Stomach (tissue), 4 donors: ENCODE measurements around the gene FEM1C.

Experiments
- EP300 ChIP-seq: sonication (generic); formaldehyde crosslinking; IDR thresholded peaks from one replicate; pipeline ENCODE4 v1.6.1; 2017; ENCODE audit warnings: antibody characterized with exemption
- POLR2A ChIP-seq, 4 donors: fragments of 450-650 bp; IDR thresholded peaks; one replicate each; pipeline ENCODE4 v1.6.1; 2016; ENCODE audit warnings: antibody characterized with exemption in 4 of 4, control low read depth in 2 of 4, mild to moderate bottlenecking in 1 of 4, moderate library complexity in 1 of 4
- TF ChIP-seq, protein P1 (sequence below), 7 experiments: fragments of 450-650 bp in 4 of 7; fragments of 200-600 bp in 3 of 7; sonication (generic) in 3 of 7; IDR thresholded peaks; one replicate each; pipeline ENCODE4 v1.5.1; 2016 to 2019; ENCODE audit warnings: antibody characterized with exemption in 7 of 7, control low read depth in 2 of 7, mild to moderate bottlenecking in 1 of 7

DNA sequence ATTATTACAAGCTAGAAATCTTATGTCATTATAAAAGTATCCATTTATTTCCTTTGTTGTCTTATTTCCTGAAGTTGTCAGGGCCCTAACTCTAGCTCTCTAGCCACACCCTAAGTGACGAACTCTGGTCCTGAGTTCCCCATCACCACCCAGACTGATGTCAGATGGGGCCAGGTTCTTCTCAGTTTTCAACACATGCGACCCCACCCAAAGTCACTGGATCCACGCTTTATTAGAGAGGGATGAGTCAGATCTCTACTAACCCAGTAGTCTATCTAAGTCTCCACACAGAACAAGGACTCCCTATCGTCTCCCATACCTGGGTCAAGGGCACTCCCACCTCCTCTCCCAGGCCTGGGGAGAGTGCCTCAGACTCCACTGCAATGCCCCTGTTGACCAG is 6.8 kb upstream of the FEM1C start:
- TF ChIP-seq, protein P1, sequence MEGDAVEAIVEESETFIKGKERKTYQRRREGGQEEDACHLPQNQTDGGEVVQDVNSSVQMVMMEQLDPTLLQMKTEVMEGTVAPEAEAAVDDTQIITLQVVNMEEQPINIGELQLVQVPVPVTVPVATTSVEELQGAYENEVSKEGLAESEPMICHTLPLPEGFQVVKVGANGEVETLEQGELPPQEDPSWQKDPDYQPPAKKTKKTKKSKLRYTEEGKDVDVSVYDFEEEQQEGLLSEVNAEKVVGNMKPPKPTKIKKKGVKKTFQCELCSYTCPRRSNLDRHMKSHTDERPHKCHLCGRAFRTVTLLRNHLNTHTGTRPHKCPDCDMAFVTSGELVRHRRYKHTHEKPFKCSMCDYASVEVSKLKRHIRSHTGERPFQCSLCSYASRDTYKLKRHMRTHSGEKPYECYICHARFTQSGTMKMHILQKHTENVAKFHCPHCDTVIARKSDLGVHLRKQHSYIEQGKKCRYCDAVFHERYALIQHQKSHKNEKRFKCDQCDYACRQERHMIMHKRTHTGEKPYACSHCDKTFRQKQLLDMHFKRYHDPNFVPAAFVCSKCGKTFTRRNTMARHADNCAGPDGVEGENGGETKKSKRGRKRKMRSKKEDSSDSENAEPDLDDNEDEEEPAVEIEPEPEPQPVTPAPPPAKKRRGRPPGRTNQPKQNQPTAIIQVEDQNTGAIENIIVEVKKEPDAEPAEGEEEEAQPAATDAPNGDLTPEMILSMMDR (IDR thresholded peaks at IDR 0.05): no peak
- no peak for TF ChIP-seq POLR2A (IDR thresholded peaks at IDR 0.05)
- TF ChIP-seq EP300: no peak
